Osteoblast (primary cell): ENCODE data around the gene MED12. TPM values are rescaled to one million over a fixed set of nuclear protein-coding genes. Genes with fewer than 3 reads are reported as not detected.

Experiments
- DNase-seq: peaks from one replicate; pipeline ENCODE4 v3.0.0; 2011; ENCODE audit warnings: low spot score, mixed read lengths; ENCODE audit not compliant: insufficient read length; ENCODE audit errors: missing footprints
- H2AFZ ChIP-seq: 2 replicates; pipeline ENCODE4 v1.6.0; 2011; ENCODE audit warnings: mild to moderate bottlenecking, low read length
- H3K27ac ChIP-seq: 2 replicates; pipeline ENCODE4 v1.5.1; 2011; ENCODE audit warnings: mild to moderate bottlenecking, low read depth, low read length, moderate library complexity
- H3K27me3 ChIP-seq: 2 replicates; pipeline ENCODE4 v1.6.0; 2012; ENCODE audit warnings: mild to moderate bottlenecking, control low read depth, inconsistent platforms, low read length, moderate library complexity; ENCODE audit not compliant: insufficient read depth
- H3K36me3 ChIP-seq: 2 replicates; pipeline ENCODE4 v1.5.1; 2011; ENCODE audit warnings: mild to moderate bottlenecking, low read length, control low read depth, moderate library complexity; ENCODE audit not compliant: insufficient read depth
- H3K4me1 ChIP-seq: 2 replicates; pipeline ENCODE4 v1.5.1; 2011; ENCODE audit warnings: mild to moderate bottlenecking, low read length, control low read depth, moderate library complexity; ENCODE audit not compliant: insufficient read depth
- H3K4me2 ChIP-seq: 2 replicates; pipeline ENCODE4 v1.6.0; 2011; ENCODE audit warnings: mild to moderate bottlenecking, low read length; ENCODE audit not compliant: insufficient read depth
- H3K4me3 ChIP-seq: fragments of 200-600 bp; sonication (generic); 3 replicates; pipeline ENCODE4 v1.5.1; 2012; ENCODE audit warnings: mild to moderate bottlenecking, low read length, inconsistent platforms; ENCODE audit not compliant: insufficient read depth
- H3K79me2 ChIP-seq: 2 replicates; pipeline ENCODE4 v1.6.0; 2012; ENCODE audit warnings: mild to moderate bottlenecking, low read length, control low read depth, inconsistent platforms; ENCODE audit not compliant: insufficient read depth
- H3K9me3 ChIP-seq: 2 replicates; pipeline ENCODE4 v1.5.1; 2011; ENCODE audit warnings: low read depth, low read length, control low read depth
- H4K20me1 ChIP-seq: 2 replicates; pipeline ENCODE4 v1.6.0; 2012; ENCODE audit warnings: mild to moderate bottlenecking, low read length, control low read depth; ENCODE audit not compliant: insufficient read depth
- total RNA-seq: library from RNA; depleted of rRNA; stranded (reverse); fragments of >200 nt; gene quantifications from 2 replicates; pipeline ENCODE4 v1.2.3, GENCODE V29; 2012
- TF ChIP-seq, protein P1 (sequence below): IDR thresholded peaks from 2 replicates; pipeline ENCODE4 v1.5.1; 2011; ENCODE audit warnings: mild to moderate bottlenecking, low read depth, low read length, moderate library complexity; ENCODE audit errors: extremely low read depth

The MED12 gene
- total RNA-seq, 1 donor, result 24.2 TPM

DNA sequence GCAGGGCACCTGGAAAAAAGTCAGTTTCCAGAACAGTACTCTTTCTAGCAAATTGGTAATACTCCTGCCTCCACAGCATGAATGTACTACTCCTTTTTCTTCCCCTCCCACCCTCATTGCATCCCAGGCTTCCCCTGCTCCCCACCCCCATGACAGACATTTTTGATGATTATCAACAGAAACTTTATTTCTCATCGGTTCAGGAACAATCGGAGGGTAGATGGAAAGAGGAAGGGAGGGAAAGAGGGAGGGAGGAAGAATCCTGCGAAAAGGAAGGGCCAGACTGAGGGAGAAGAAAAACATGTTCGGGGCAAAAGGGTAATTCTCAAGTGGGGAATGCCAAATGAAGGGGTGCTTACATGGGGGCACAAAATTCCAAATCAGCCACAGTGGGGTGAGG is 11.2 kb upstream of the MED12 start:
- H2AFZ ChIP-seq, result no peak overlapping the region
- TF ChIP-seq, protein P1, sequence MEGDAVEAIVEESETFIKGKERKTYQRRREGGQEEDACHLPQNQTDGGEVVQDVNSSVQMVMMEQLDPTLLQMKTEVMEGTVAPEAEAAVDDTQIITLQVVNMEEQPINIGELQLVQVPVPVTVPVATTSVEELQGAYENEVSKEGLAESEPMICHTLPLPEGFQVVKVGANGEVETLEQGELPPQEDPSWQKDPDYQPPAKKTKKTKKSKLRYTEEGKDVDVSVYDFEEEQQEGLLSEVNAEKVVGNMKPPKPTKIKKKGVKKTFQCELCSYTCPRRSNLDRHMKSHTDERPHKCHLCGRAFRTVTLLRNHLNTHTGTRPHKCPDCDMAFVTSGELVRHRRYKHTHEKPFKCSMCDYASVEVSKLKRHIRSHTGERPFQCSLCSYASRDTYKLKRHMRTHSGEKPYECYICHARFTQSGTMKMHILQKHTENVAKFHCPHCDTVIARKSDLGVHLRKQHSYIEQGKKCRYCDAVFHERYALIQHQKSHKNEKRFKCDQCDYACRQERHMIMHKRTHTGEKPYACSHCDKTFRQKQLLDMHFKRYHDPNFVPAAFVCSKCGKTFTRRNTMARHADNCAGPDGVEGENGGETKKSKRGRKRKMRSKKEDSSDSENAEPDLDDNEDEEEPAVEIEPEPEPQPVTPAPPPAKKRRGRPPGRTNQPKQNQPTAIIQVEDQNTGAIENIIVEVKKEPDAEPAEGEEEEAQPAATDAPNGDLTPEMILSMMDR, result no peak
- H3K36me3 ChIP-seq, result no peaks in the 10 kb centered on the region
- no peaks in the 10 kb centered on the region for H3K4me1 ChIP-seq
- H3K27me3 ChIP-seq, result peaks cover 5% of the 10 kb centered on the region
- H3K4me3 ChIP-seq, result no peak overlapping the region
- no peaks in the 10 kb centered on the region for H4K20me1 ChIP-seq
- DNase-seq, result no peak
- no peaks in the 10 kb centered on the region for H3K9me3 ChIP-seq
- no peak overlapping the region for H3K27ac ChIP-seq
- H3K79me2 ChIP-seq, result no peaks in the 10 kb centered on the region
- no peak overlapping the region for H3K4me2 ChIP-seq

DNA sequence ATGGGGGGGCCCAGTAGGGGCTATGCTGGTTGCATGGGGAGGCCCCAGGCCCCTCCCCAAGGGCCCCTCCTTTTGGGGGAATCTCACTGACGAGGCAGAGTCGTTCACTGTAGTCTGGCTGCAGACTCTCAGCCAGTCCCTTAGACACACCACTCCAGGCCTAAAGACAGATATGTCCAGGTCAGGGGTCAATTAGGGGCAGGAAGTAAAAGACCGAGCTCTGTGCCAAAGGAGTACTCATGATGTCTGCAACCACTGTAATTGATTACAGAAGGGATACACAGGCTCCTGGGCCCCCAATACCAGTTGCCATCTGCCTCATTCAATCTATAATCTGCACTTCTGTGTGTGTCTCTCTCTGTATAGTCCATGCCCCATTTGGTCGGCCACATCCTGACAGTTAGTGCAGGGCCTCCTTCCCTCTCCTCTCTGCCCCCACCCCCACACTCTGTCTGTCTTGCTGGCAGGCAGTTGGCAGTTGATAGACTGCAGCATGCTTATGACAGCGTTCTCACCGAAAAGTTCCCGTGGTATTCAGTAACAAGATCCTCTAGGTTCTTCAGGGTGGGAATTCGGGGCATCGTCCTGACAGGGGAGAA is 10.5 kb upstream of the MED12 start:
- Histone ChIP-seq H2AFZ (no peak overlapping the region), H3K79me2 (no peaks in the 10 kb centered on the region), H3K4me1 (no peaks in the 10 kb centered on the region), H3K27ac (no peak overlapping the region), H4K20me1 (no peaks in the 10 kb centered on the region), H3K36me3 (no peaks in the 10 kb centered on the region), H3K27me3 (peaks cover 7% of the 10 kb centered on the region), H3K4me2 (no peak overlapping the region), H3K9me3 (no peaks in the 10 kb centered on the region), H3K4me3 (no peak overlapping the region)
- TF ChIP-seq, protein P1, result no peak
- DNase-seq, result no peak

DNA sequence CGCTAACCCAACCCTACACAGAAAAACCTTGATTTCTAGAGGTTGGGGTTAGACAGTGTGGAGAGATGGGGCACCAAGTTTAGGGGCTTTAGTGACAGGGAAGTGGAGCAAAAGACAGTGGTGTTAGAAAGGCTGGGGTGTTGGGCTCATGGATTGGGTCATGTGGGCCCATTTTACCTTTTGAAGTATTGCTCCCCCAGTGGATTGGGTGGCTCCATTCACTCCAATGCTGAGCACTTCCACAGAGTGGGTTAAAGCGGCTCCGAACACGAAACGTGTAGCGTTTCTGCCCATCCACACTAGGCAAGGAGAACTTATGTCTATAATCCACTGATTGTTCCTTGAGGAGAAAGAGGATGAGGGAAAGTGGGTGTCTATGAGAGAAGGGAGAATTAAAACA is 9.3 kb upstream of the MED12 start:
- Histone ChIP-seq H3K4me3 (no peak overlapping the region), H3K4me2 (no peak overlapping the region), H3K36me3 (no peaks in the 10 kb centered on the region), H3K27ac (no peak overlapping the region), H2AFZ (no peak overlapping the region), H3K4me1 (no peaks in the 10 kb centered on the region), H4K20me1 (no peaks in the 10 kb centered on the region), H3K27me3 (peaks cover 9% of the 10 kb centered on the region), H3K9me3 (no peaks in the 10 kb centered on the region), H3K79me2 (no peaks in the 10 kb centered on the region)
- no peak for DNase-seq
- TF ChIP-seq, protein P1, result no peak

DNA sequence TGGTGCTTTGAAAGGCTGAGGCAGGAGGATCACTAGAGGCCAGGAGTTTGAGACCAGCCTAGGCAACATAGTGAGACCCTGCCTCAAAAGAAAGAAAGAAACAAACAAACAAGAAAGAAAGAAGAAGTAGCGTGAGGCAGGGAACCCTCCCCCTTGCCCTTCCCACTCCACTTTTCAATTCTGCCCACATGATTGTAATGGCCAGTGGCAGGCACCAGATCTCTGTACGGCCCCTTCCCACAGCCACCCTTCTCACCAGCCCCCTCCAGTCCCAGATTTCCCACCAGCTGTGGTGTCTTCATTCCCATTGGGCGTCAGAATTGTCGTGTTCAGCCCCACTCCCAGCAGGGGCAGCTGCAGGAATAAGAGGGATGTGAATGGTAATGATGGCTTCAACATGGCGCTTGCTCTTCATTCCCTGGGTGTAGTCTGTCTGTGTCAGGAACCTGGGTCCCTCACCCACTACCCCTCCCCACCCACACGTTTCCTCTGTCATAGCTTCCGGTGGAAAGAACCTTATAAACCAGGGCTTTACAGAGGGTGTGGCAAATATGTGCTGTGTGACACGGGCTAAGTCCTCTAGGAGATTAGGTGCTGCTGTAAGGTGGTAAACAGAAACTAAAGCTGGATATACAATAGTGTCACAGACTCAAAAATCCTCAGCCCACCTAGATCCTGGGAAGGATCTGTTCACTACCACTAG is 7.1 kb upstream of the MED12 start, which contains the start of gene IL2RG:
Gene IL2RG, minus strand, starts transcription at position 437 of the 703 bp plus-strand sequence. Its CDS starts 38 bp downstream, at position 399.
- Histone ChIP-seq H3K4me3 (no peak within 1 kb of the TSS), H3K79me2 (no peaks in the 10 kb centered on the region), H3K27ac (no peak within 1 kb of the TSS), H3K36me3 (no peaks in the 10 kb centered on the region), H3K27me3 (peaks cover 9% of the 10 kb centered on the region), H3K4me2 (no peak within 1 kb of the TSS), H3K9me3 (no peaks in the 10 kb centered on the region), H2AFZ (no peak within 1 kb of the TSS), H3K4me1 (no peaks in the 10 kb centered on the region), H4K20me1 (no peaks in the 10 kb centered on the region)
- TF ChIP-seq, protein P1, result no peak
- no peak for DNase-seq
